K562 (cell line): ENCODE data around the gene PAQR8. TPM values are rescaled to one million over a fixed set of nuclear protein-coding genes. Genes with fewer than 3 reads are reported as not detected.

Experiments used
- CBX2 ChIP-seq: fragments of 200-600 bp; sonication (generic); IDR thresholded peaks from one replicate; pipeline ENCODE4 v1.6.1; 2012; ENCODE audit warnings: mild to moderate bottlenecking, low read length, inconsistent platforms; ENCODE audit not compliant: insufficient read depth, poor library complexity, severe bottlenecking
- COPS2 ChIP-seq: fragments of 450-650 bp; conservative IDR thresholded peaks from 2 replicates; pipeline ENCODE4 v1.6.1; 2016; ENCODE audit warnings: mild to moderate bottlenecking, moderate library complexity
- GTF3C2 ChIP-seq: IDR thresholded peaks from 3 replicates; pipeline ENCODE4 v1.6.1; 2011; ENCODE audit warnings: borderline replicate concordance, mild to moderate bottlenecking, moderate library complexity; ENCODE audit not compliant: insufficient read length; ENCODE audit errors: extremely low read depth
- HMGN3 ChIP-seq: IDR thresholded peaks from 2 replicates; pipeline ENCODE4 v1.6.1; 2011; ENCODE audit warnings: borderline replicate concordance, low read depth, mild to moderate bottlenecking, mixed read lengths, low read length; ENCODE audit not compliant: insufficient read length; ENCODE audit errors: extremely low read depth
- IRF2 ChIP-seq: sonication (generic); formaldehyde crosslinking; IDR thresholded peaks from 2 replicates; pipeline ENCODE4 v1.8.1; 2022; ENCODE audit warnings: mild to moderate bottlenecking, missing genetic modification reagents
- MECOM ChIP-seq: fragments of 250-450 bp; sonication (Bioruptor Pico); IDR thresholded peaks from 2 replicates; pipeline ENCODE4 v1.8.0; 2022; ENCODE audit warnings: inconsistent platforms
- NEUROD1 ChIP-seq: fragments of 150-350 bp; IDR thresholded peaks from 2 replicates; pipeline ENCODE4 v1.6.1; 2014; ENCODE audit warnings: borderline replicate concordance, low read length, low read depth; ENCODE audit not compliant: partially characterized antibody
- RHOXF2B ChIP-seq: fragments of 250-450 bp; sonication (Bioruptor Pico); conservative IDR thresholded peaks from 2 replicates; pipeline ENCODE4 v1.5.1; 2021
- SLC30A9 ChIP-seq: fragments of 250-450 bp; sonication (Bioruptor Pico); IDR thresholded peaks from 2 replicates; pipeline ENCODE4 v1.8.0; 2022; ENCODE audit warnings: mild to moderate bottlenecking, moderate library complexity
- SMC3 ChIP-seq: conservative IDR thresholded peaks from 2 replicates; pipeline ENCODE4 v1.6.1; 2011; ENCODE audit warnings: low read depth, low read length, improper control_type of control experiment; ENCODE audit not compliant: insufficient read depth
- ZEB2 ChIP-seq: fragments of 450-650 bp; IDR thresholded peaks from 2 replicates; pipeline ENCODE4 v1.6.1; 2016
- ZNF707 ChIP-seq: fragments of 250-450 bp; sonication (Bioruptor Pico); conservative IDR thresholded peaks from 2 replicates; pipeline ENCODE4 v1.8.0; 2022; ENCODE audit warnings: inconsistent platforms, mild to moderate bottlenecking, moderate library complexity
- ZNF79 ChIP-seq: fragments of 250-450 bp; sonication (Bioruptor Pico); IDR thresholded peaks from 2 replicates; pipeline ENCODE4 v1.4.0; 2020; ENCODE audit warnings: low read depth, mild to moderate bottlenecking, moderate library complexity
- polyA plus RNA-seq, 8 experiments: library from polyadenylated mRNA; depleted of rRNA in 4 of 8; stranded (reverse) in 5 of 8; unstranded in 3 of 8; fragments of >200 nt; fragmentation: Nextera tagmentation in 2 of 8; fragmentation: Illumina TruSeq in 1 of 8; extraction: Ambion mirVana in 2 of 8; extraction: Trizol in 1 of 8; gene quantifications; 2 replicates each; pipeline versions ENCODE4 v1.2.1 to v1.2.3, GENCODE V29; 2011 to 2014; ENCODE audit warnings: inconsistent platforms in 1 of 8, missing spikeins in 1 of 8
- total RNA-seq, 7 experiments: library from RNA; depleted of rRNA in 6 of 7; stranded (reverse); fragments of >200 nt in 6 of 7; fragmentation: Illumina TruSeq in 2 of 7; extraction: Trizol in 2 of 7; gene quantifications; 2 replicates each; pipeline versions ENCODE4 v1.2.1 to v1.2.3, GENCODE V29; 2011 to 2021; ENCODE audit warnings: low replicate concordance in 1 of 7
- TF ChIP-seq, protein P1 (sequence below): sonication (generic); formaldehyde crosslinking; IDR thresholded peaks from 2 replicates; pipeline ENCODE4 v1.8.0; 2023; ENCODE audit warnings: missing genetic modification reagents, mild to moderate bottlenecking, borderline replicate concordance
- TF ChIP-seq, protein P2 (sequence below): fragments of 250-450 bp; sonication (Bioruptor Pico); IDR thresholded peaks from 2 replicates; pipeline ENCODE4 v1.5.1; 2021; ENCODE audit warnings: mild to moderate bottlenecking
- TF ChIP-seq, protein P3 (sequence below): fragments of 250-450 bp; sonication (Bioruptor Pico); IDR thresholded peaks from 2 replicates; pipeline ENCODE4 v1.8.0; 2022; ENCODE audit warnings: moderate library complexity, mild to moderate bottlenecking, inconsistent platforms

PAQR8 gene
- total and polyA plus RNA-seq, 9 of the 15 experiments (the other 6 are each of a cell fraction or from before 2014, with no cell fraction given): 1.4 to 10.2 (median 3.5) TPM

GRCh38 chr6:52330470-52330869 is 31.5 kb upstream of the PAQR8 start (continued):
- TF ChIP-seq, protein P1, sequence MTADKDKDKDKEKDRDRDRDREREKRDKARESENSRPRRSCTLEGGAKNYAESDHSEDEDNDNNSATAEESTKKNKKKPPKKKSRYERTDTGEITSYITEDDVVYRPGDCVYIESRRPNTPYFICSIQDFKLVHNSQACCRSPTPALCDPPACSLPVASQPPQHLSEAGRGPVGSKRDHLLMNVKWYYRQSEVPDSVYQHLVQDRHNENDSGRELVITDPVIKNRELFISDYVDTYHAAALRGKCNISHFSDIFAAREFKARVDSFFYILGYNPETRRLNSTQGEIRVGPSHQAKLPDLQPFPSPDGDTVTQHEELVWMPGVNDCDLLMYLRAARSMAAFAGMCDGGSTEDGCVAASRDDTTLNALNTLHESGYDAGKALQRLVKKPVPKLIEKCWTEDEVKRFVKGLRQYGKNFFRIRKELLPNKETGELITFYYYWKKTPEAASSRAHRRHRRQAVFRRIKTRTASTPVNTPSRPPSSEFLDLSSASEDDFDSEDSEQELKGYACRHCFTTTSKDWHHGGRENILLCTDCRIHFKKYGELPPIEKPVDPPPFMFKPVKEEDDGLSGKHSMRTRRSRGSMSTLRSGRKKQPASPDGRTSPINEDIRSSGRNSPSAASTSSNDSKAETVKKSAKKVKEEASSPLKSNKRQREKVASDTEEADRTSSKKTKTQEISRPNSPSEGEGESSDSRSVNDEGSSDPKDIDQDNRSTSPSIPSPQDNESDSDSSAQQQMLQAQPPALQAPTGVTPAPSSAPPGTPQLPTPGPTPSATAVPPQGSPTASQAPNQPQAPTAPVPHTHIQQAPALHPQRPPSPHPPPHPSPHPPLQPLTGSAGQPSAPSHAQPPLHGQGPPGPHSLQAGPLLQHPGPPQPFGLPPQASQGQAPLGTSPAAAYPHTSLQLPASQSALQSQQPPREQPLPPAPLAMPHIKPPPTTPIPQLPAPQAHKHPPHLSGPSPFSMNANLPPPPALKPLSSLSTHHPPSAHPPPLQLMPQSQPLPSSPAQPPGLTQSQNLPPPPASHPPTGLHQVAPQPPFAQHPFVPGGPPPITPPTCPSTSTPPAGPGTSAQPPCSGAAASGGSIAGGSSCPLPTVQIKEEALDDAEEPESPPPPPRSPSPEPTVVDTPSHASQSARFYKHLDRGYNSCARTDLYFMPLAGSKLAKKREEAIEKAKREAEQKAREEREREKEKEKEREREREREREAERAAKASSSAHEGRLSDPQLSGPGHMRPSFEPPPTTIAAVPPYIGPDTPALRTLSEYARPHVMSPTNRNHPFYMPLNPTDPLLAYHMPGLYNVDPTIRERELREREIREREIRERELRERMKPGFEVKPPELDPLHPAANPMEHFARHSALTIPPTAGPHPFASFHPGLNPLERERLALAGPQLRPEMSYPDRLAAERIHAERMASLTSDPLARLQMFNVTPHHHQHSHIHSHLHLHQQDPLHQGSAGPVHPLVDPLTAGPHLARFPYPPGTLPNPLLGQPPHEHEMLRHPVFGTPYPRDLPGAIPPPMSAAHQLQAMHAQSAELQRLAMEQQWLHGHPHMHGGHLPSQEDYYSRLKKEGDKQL (CRISPR knock-in tag): no peak
- TF ChIP-seq SMC3 (no peak), ZNF707 (no peak), RHOXF2B (CRISPR knock-in tag) (no peak), GTF3C2 (no peak), SLC30A9 (CRISPR knock-in tag) (no peak), ZNF79 (CRISPR knock-in tag) (no peak), ZEB2 (no peak), HMGN3 (no peak), IRF2 (CRISPR knock-in tag) (no peak), NEUROD1 (no peak), COPS2 (no peak), CBX2 (no peak), MECOM (CRISPR knock-in tag) (no peak)
- TF ChIP-seq, protein P2, sequence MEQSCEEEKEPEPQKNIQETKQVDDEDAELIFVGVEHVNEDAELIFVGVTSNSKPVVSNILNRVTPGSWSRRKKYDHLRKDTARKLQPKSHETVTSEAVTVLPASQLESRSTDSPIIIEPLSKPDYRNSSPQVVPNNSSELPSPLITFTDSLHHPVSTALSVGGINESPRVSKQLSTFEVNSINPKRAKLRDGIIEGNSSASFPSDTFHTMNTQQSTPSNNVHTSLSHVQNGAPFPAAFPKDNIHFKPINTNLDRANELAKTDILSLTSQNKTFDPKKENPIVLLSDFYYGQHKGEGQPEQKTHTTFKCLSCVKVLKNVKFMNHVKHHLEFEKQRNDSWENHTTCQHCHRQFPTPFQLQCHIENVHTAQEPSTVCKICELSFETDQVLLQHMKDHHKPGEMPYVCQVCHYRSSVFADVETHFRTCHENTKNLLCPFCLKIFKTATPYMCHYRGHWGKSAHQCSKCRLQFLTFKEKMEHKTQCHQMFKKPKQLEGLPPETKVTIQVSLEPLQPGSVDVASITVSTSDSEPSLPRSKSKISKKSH (CRISPR knock-in tag): no peak
- TF ChIP-seq, protein P3, sequence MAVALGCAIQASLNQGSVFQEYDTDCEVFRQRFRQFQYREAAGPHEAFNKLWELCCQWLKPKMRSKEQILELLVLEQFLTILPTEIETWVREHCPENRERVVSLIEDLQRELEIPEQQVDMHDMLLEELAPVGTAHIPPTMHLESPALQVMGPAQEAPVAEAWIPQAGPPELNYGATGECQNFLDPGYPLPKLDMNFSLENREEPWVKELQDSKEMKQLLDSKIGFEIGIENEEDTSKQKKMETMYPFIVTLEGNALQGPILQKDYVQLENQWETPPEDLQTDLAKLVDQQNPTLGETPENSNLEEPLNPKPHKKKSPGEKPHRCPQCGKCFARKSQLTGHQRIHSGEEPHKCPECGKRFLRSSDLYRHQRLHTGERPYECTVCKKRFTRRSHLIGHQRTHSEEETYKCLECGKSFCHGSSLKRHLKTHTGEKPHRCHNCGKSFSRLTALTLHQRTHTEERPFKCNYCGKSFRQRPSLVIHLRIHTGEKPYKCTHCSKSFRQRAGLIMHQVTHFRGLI (CRISPR knock-in tag): no peak
